HK-2 (cell line): Measurements from ENCODE around the gene OAS3.
"Not testable (repeated sequence)": the region's sequence is repeated elsewhere in the genome, so short reads cannot be mapped to it uniquely, and the experiment has no call there.

Experiments
- DNase-seq: peaks from one replicate; pipeline ENCODE4 v3.0.0-alpha.2; 2018; ENCODE audit not compliant: unreplicated experiment

OAS3 gene

DNA sequence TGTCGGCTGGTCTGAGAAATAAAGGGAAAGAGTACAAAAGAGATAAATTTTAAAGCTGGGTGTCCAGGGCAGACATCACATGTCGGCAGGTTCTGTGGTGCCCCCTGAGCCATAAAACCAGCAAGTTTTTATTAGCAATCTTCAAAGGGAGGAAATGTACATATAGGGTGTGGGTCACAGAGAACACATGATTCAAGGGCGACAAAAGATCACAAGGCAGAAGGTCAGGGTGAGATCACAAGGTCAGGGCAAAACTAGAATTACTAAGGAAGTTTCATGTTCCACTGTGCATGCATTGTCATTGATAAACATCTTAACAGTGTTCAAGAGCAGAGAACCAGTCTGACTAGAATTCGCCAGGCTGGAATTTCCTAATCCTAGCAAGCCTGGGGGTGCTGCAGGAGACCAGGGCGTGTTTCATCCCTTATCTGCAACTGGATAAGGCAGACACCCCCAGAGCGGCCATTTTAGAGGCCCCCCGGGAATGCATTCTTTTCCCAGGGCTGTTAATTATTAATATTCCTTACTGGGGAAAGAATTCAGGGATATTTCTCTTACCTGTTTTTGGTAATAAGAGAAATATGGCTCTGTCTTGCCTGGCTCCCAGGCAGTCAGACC lies 11.7 kb upstream of the OAS3 start:
- not testable (repeated sequence) for DNase-seq

DNA sequence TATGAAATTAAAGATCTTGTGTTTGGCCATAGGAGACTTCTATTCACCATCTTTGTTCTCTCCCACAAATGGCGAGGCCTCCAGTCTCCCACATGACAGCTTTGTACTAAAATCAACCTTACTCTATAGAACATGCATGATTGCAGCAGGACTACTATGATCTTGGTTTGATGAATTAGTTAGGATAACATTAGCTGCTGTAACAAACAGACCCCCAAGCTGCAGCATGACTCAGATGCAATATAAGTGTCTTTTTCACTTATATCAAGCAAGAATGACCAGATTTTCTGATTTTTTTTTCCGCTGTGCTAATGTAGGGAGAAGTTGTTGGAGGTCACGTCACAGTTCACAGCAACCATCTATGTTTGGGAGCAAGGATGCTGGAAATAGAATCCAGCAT lies 10.8 kb upstream of the OAS3 start:
- DNase-seq: no peak

DNA sequence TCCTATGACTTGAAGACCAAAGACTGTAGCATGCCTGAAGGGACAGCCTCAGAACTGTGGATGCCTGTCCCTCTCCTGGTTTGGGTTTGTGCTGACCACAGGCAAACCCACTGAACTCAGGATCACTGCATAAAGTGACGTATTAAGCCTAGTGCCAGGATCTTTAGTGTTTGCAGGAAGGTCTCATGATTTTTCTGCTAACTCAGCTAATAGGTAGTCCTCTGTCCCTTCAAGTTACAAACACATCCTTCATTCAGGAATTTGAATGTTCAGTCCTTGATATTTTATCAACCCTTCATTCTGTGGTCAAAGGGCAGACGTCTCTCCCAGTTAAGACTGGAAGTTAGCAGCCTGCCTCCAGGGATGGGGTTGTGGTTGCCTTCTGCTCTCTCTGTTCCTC lies 10.3 kb upstream of the OAS3 start:
- no peak for DNase-seq

DNA sequence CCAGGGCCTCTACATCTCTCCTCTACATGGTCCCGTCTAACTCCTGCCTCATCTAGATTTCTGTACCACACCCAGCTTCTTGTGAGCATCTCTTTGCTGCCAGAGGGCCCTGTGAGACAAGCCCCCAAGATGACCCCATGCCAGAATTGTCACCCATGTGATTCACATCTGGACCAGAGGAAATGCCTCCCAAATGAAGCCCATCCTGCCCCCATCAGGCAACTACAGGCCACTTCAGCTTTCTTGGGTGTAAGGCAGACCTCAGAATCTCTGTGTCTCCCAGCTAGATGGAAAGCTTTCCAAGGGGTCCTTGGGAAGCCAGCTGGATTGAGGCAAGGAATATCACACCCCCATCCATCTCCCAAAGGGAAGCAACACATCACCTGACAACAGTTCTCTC lies 9.3 kb upstream of the OAS3 start:
- DNase-seq: no peak

DNA sequence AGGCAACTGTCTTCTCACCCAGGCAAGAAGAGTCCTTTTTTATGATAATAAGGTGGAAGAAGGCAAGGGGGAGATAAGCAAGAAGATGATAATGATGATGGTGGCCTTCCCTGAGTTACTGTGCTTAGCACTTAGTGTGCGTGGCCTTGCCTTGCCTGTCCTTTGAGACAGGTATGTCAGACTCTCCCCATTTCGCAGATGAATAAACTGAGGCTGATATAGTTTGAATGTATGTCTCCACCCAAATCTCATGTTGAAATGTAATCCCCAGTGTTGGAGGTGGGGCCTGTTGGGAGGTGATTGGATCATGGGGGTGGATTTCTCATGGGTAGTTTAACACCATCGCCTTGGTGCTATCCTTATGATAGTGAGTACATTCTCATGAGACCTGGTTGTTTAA lies 8.6 kb upstream of the OAS3 start:
- no peak for DNase-seq

DNA sequence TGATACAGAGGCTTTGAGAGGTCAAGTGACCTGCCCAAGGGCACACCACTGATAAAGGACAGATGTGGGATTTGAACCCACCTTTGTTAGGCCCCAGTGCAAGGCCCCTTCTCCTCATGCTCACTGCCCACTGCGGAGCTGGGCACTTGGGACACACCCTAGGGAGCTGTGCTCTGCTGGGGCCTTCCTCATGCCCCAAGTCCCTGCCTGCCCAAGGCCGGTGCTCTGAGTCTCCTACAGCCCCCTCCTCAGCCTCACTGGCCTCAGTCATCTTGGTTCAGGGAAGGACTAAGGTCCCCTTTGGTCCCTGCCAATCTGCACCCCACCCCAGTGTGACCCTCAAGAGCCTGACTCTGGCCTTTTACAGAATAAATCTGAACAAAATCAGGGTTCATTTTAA lies 7.9 kb upstream of the OAS3 start:
- no peak for DNase-seq

DNA sequence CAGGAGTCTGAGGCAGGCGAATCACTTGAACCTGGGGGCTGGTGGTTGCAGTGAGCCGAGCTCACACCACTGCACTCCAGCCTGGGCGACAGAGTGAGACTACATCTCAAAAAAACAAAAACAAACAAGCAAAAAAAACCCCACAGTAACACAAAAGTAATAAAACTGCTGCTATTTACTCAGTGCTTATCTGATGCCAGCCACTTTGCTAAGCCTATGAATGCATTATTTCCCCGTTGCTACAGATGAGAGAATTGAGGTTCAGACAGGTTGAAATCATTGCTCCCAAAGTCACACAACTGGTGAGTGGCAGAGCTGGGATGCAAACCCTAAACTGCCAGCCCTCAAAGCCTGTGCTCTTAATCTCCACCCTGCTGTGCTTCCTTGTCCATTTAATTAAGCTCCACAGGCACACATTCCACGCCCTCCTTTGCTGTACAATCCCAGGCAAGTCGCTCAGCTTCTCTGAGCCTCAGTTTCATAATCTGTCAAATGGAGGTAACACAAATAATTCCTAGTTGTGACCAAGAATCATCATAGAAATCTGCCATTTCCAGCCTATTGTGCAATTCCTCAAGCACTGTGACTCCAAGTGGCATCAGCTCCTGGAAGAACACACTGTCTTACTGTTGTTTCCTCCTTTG lies 5.7 kb upstream of the OAS3 start:
- no peak for DNase-seq

DNA sequence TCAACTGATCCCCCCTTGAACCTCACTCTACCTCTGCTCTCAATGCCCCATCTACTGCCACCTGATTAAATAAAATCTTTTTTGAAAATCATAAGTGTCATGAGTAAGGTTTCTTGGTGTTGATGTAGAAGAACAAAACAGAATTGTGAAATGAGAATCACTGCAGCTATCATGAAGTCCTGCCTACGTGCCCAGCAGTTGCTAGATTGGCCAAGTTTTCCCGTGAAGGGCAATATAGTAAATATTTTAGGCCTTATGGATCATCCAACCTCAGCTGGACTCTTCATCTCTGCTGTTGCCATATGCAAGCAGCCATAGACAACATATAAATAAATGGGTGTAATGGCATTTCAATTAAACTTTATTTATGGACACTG lies 5.2 kb upstream of the OAS3 start:
- no peak for DNase-seq

DNA sequence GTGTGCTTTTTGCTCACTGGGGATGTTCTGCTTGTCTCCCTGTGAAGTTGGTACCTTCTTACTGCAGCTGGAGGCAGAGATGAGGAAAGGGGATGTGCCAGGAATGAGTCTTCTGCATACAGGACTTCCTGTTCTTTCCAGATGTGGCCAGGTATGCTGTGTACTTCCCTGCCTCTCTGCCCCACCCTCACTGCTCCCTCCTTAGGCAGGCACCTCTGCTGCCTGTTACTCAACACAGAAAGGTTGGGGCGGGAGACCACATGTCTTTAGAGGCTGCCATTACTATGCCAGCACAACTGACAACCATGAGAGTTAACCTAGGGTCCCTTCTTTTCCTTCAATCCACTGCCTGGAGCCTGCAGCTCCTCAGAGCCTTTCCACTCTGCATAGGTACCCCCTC lies 2.0 kb upstream of the OAS3 start:
- DNase-seq: no peak

DNA sequence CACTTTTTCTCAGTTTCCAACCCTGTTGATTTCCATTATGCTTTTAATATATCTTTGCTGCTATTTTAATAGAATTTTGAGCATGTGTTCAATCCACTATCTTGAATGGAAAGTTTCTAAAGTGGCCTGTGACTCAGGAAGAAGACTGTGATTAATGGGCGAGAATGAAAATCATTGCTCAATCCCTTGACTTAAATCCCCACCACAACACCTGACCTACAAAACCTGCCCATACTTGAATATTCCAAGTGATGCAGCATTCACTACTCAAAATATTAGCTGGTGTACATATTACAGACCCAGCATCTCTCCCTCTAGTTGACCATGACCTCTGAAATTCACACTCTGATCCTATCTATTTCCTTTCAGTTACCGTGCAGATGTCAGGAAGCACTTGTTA lies 1.3 kb upstream of the OAS3 start:
- DNase-seq: no peak

DNA sequence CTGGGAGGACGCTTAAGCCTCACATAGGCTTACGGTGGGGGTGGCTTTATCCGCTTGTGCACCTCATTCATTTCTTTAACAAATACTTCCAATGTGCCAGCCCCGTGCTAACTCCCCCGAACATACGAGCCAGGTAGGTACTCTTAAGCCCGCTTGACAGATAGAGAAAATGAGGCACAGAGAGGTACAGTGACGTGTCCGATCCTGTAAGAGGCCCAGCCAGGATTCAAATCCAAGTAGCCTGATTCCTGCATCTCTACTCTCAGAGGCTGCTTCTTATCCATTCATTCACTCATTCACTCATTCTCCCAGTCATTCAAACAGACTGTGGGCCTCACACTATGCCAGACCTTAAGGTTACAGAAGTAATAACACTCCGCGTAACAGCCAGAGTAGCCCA lies 477 bp downstream of the OAS3 start:
- no peak for DNase-seq

DNA sequence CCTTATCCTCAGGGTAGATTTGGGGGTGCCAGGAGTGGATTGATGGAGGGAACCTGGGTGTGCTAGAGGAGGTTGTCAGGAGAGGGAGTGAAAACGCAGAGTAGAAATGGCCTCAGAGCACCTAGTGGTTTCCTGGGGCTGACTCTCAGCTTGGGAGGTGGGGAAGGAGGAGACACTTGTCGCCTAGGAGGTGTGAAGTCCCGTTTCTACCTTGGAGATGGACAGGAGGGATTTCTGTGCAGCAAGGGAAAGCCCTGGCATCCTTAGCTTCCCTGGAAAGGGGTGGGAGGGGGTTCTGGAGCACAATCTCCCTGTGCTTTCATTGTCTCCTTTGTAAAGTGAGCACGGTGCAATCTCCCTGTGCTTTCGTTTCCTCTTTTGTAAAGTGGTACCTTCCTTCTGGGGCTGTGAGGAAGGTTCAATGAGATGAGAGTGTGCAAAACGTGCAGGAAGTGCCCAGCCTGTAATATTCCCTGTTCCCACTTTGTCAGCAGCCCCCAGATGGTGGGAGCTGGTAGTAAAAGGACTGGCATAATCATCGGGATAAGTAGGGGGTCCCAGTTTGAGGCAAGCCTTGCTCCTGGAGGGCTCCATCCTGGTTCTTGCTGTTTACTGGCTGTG lies 1.6 kb downstream of the OAS3 start:
- no peak for DNase-seq

DNA sequence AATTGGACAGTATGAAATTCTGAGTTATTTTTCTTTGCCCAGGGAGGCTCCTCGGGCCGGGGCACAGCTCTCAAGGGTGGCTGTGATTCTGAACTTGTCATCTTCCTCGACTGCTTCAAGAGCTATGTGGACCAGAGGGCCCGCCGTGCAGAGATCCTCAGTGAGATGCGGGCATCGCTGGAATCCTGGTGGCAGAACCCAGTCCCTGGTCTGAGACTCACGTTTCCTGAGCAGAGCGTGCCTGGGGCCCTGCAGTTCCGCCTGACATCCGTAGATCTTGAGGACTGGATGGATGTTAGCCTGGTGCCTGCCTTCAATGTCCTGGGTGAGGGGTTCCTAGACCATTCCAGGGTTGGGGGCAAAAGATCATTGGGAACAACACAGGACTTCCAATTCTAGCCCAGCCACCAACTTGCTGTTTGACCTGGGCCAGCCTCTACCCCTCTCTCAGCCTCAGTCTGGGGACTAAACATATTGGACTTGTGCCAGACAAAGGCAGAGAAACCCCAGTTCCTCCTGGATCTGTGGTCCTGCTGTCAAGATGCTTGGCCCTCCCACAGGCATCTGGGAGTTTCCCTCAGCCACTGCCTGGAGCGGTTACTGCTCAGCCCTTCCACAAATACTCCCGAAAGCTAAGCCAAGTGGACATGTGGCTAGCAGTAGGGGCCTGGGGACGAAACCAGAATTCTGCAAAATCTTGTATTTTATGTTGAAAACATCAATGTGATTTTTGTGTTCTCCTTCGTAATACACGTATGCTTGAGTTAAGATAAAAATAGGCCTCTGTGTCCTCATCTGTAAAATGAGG lies 3.5 kb downstream of the OAS3 start:
- DNase-seq: no peak

DNA sequence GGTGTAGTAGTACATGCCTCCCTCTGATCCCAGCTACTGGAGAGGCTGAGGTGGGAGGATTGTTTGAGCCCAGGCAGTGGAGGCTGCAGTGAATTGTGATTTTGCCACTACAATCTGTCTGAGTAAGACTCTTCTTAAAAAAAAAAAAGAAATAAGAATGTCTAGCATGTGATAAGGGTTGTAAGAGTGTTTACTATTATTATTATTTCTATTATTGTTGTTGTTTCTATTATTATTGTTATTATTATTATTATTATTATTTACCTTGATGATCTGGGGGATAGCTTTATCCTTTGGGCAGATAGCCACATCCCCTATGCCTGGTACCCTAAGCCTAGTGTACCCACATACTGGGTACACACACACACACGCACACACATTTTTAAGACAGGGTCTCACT lies 4.3 kb downstream of the OAS3 start:
- DNase-seq: no peak

DNA sequence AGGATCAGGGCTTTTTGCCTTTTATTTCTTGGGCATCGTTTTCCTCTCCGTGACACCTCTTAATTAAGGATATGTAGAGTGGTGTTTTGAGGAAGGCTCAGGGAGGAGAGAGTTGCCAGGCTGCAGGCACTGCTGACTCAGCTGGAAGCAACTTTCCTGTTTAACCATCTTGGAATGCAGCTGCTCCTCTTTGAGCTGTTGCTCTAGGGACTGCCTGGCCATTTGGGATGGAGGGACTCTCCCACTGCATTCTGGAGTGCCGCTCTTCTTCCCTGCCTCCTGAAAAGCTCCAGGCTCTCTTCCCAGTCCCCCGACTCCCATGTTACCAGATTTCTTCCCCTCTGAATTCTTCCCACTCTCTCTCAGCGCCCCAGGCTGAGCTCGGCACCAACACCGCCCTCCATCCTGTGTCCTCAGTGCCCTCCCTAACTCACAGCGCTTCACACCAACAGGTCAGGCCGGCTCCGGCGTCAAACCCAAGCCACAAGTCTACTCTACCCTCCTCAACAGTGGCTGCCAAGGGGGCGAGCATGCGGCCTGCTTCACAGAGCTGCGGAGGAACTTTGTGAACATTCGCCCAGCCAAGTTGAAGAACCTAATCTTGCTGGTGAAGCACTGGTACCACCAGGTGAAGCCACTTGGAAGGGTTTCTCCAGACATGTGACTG lies 5.9 kb downstream of the OAS3 start:
- no peak for DNase-seq

DNA sequence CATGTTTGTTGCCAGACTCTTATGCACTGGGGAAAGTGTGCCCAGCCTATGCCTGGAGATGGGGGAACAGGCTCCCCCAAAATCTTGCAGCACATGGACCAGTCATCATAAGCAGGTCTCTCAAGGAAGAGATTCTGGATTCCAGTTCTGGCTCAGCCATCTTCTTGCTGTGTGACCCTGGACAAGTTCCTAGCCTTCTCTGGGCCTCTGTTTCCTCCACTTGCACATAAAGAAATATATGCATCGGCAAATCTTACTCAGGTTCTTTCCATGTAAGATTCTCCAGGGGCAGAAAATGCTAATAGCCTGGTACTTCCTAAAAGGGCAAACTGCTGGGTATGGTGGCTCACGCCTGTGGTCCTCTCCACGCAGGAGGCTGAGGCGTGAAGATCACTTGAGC lies 7.2 kb downstream of the OAS3 start:
- no peak for DNase-seq

DNA sequence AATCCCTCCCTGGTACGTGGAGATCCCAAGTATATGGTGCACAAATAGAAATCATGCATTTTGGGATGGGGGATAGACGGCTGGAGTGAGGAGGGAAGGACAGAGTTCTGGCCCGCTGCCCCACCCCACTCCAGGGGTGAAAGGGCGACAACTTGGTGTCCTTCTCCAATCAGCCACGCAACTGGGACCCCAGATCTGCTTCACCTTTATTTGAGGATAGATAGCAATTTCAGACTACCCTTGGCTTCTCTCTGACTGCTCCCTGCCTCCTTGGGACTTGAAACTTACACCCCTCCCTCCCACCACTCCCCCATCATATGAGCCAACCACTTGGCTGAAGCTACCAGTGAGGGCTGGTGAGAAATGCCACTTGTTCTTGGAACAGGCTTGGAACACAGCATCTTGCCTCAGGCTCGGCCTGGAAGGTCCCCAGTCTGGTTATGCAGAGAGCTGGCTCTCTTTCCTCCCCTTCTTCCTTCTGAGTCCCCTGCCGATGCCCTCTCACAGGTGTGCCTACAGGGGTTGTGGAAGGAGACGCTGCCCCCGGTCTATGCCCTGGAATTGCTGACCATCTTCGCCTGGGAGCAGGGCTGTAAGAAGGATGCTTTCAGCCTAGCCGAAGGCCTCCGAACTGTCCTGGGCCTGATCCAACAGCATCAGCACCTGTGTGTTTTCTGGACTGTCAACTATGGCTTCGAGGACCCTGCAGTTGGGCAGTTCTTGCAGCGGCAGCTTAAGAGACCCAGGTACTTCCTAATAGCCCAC lies 8.1 kb downstream of the OAS3 start:
- DNase-seq: no peak

DNA sequence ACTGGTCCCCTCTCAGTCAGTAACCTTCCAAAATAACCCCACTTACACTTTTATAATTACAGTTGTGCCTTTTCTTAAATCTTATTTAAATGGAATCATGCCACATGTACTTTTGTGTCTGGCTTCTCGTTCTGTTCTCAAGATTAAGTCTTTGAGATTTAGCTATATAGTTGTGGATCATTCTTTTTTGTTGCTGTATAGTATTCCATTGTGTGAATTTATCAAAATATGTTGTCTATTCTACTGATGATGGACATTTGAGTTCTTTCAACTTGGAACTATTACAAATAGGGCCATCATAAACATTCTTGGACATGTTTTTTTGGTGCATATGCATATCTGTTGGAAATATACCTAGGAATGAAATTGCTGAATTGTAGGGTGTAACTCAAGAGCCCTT lies 9.0 kb downstream of the OAS3 start:
- no peak for DNase-seq

DNA sequence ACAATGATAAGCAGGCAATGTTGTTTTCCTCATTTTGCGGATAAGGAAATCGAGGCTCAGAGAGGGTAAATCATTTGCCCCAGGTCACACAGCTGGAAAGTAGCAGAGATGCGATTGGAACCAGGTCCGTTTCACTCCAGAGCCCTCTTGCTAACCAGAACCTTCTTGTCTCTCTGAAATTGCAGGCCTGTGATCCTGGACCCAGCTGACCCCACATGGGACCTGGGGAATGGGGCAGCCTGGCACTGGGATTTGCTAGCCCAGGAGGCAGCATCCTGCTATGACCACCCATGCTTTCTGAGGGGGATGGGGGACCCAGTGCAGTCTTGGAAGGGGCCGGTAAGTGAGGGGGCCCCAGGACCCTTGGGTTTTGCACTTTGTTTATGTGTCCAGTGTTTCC lies 9.5 kb downstream of the OAS3 start:
- DNase-seq: no peak

DNA sequence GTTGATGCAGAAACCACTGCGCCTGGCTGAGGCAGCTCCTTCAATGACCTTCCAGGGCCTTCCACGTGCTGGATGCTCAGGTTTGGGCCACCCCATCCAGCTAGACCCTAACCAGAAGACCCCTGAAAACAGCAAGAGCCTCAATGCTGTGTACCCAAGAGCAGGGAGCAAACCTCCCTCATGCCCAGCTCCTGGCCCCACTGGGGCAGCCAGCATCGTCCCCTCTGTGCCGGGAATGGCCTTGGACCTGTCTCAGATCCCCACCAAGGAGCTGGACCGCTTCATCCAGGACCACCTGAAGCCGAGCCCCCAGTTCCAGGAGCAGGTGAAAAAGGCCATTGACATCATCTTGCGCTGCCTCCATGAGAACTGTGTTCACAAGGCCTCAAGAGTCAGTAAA lies 10.5 kb downstream of the OAS3 start:
- DNase-seq: no peak

DNA sequence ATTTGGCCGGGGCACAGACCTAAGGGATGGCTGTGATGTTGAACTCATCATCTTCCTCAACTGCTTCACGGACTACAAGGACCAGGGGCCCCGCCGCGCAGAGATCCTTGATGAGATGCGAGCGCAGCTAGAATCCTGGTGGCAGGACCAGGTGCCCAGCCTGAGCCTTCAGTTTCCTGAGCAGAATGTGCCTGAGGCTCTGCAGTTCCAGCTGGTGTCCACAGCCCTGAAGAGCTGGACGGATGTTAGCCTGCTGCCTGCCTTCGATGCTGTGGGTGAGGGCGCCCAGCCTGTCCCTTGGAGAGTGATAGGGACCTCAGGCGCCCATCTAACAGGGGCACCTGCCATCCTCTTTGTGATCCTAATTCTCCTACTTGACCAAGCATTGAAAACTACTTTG lies 12.4 kb downstream of the OAS3 start:
- no peak for DNase-seq

DNA sequence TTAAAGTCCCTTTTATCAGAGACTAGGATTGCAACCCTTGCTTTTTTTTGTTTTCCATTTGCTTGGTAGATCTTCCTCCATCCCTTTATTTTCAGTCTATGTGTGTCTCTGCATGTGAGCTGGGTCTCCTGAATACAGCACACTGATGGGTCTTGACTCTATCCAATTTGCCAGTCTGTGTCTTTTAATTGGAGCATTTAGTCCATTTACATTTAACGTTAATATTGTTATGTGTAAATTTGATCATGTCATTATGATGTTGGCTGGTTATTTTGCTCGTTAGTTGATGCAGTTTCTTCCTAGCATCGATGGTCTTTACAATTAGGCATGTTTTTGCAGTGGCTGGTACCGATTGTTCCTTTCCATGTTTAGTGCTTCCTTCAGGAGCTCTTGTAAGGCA lies 18.9 kb downstream of the OAS3 start:
- not testable (repeated sequence) for DNase-seq
